GM12892 (cell line): ENCODE measurements around the gene OR6C1. TPM values are rescaled to one million over a fixed set of nuclear protein-coding genes. Genes with fewer than 3 reads are reported as not detected.
"Not testable (repeated sequence)": the region's sequence is repeated elsewhere in the genome, so short reads cannot be mapped to it uniquely, and the experiment has no call there.

Source experiments
- DNase-seq: peaks from one replicate; pipeline ENCODE4 v3.0.0; 2011; ENCODE audit not compliant: insufficient read length
- FAIRE-seq: peaks from 2 replicates; lab custom pipeline; 2011; peaks lifted over from hg19 to GRCh38; lab: Jason Lieb, UNC
- POLR2A ChIP-seq: IDR thresholded peaks from 2 replicates; pipeline ENCODE4 v1.6.1; 2011; ENCODE audit warnings: low read depth, low read length, control low read depth
- POLR2AphosphoS5 ChIP-seq: IDR thresholded peaks from 2 replicates; pipeline ENCODE4 v1.6.1; 2011; ENCODE audit warnings: low read depth, low read length, control low read depth
- TAF1 ChIP-seq: IDR thresholded peaks from 2 replicates; pipeline ENCODE4 v1.6.1; 2011; ENCODE audit warnings: low read depth, mild to moderate bottlenecking, control low read depth, low read length, borderline replicate concordance
- polyA plus RNA-seq: library from polyadenylated mRNA; unstranded; fragments of >200 nt; gene quantifications from one replicate; pipeline ENCODE4 v1.2.1, GENCODE V29; 2012; ENCODE audit warnings: missing spikeins, inconsistent platforms; ENCODE audit not compliant: missing spikeins

OR6C1 gene
- not detected for polyA plus RNA-seq

DNA sequence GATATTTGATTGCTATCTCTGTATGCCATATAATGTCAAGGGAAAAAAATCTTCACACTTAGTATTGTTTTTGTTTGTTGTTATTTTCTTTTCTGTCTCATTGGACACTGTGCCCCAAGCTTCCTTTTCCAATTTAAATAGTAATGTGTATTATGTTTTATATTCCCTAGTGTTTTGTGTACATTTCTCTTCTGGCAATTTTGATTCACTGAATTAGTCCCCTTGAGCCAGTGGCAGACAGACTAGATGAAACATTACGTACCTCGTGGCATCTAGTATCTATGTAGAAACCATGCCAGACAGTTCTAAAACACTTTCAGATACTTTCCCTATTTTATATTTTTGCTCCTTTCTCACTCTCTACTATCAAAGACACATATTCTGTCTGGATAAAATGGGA lies at the start of gene OR6C1:
TSS of gene OR6C1 (plus strand) at position 301 of the 400 bp plus-strand sequence. CDS start 6,257 bp downstream, outside the sequence.
- DNase-seq (no peak), FAIRE-seq (no peak)
- TF ChIP-seq POLR2AphosphoS5 = no peak
- no peak for TF ChIP-seq POLR2A
- TF ChIP-seq TAF1 = no peak

DNA sequence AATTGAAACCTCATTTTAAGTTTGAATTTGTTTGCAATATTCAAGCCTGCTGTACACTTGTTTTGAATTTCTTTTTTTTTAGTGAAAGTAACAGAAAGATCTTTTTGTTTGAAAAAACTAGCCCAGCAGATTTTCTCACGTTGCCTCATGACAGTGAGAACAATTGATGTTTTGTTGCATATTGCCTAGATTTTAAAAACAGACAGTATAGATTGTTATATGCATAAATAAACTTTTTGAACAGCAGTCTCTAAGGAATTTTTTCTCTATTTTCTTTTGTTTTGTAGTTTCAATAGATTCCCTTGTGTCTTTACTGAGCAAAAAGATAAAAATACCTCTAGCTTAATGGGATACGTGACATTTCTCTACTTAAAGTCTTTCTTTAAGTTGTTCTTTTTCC lies 33.2 kb upstream of the OR6C1 start:
- no peak for TF ChIP-seq POLR2AphosphoS5
- TF ChIP-seq POLR2A = no peak
- TF ChIP-seq TAF1 = no peak
- DNase-seq (no peak), FAIRE-seq (no peak)

DNA sequence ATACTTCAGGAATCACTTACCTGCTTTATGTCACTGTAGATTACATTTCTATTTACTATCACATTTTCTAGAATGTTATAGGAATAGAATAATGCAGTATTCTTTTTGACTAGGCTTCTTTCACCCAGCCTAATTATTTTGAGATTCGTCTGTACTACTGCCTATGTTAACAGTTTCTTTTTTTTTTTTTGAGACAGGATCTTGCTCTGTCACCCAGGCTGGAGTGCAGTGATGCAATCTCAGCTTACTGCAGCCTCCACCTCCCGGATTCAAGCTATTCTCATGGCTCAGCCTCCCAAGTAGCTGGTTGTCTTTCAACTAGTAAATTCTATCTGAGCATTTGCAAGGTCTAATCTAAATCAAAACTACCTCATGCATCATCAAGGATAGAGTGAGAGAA lies 24.1 kb upstream of the OR6C1 start:
- no peak for TF ChIP-seq POLR2A
- TF ChIP-seq TAF1 = no peak
- no peak for TF ChIP-seq POLR2AphosphoS5
- FAIRE-seq (no peak), DNase-seq (no peak)

DNA sequence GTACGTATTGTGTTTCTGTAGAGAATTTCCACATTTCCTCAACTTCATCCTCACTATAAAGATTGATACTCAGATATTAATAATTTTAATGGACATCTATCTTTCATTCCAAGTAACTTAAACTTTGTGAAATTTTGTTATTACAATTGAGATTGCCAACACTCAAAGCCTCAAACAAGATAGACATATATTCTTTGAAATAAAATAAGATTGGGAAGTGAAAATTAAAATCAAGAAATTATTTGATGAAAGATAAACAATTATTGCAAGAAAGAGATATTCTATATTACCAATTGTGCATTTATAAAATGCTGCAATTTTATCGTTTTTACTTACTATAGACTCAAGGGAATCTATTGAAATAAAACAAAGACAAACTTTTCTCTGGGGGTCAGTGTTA lies 17.7 kb upstream of the OR6C1 start, which contains the start of gene OR6C6:
TSS of gene OR6C6 (minus strand) at position 101 of the 400 bp plus-strand sequence. CDS start 1,337 bp downstream, outside the sequence.
- DNase-seq (no peak), FAIRE-seq (no peak)
- TF ChIP-seq POLR2AphosphoS5 (no peak), POLR2A (no peak), TAF1 (no peak)

DNA sequence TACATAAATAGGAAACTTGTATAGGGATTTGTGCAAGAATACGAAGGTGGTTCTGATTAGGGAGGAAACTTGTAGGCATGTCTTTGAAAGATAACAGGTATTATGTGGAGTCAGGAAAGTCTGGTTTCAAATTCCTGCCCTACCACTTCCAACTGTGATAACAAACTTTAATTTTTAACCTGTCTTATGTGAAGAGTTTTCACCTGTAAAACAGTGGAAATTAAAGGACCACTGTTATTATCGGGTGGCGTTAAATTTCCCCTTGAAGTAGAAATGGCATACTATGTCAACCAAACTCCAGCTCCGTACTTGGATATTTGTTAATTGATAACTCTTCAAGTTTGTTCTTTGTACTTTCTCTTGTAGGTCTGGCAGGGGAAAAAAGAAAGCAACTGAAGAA lies 6.1 kb downstream of the OR6C1 start:
- TF ChIP-seq POLR2A (no peak), POLR2AphosphoS5 (no peak), TAF1 (no peak)
- DNase-seq (no peak), FAIRE-seq (no peak)

DNA sequence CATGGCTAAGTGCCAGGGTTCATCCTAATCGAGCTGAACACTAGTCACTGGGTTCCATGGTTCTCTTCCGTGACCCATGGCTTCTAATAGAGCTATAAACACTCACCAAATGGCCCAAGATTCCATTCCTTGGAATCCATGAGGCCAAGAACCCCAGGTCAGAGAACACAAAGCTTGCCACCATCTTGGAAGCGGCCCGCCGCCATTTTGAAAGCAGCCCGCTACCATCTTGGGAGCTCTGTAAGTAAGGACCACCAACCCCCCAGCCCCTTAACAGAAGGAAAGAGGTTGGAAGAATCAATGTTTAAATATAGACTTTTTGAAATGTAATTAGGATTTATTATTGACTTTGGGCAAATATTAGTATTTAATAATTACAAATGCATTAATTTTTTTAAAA lies 11.7 kb downstream of the OR6C1 start:
- not testable (repeated sequence) for DNase-seq, FAIRE-seq

DNA sequence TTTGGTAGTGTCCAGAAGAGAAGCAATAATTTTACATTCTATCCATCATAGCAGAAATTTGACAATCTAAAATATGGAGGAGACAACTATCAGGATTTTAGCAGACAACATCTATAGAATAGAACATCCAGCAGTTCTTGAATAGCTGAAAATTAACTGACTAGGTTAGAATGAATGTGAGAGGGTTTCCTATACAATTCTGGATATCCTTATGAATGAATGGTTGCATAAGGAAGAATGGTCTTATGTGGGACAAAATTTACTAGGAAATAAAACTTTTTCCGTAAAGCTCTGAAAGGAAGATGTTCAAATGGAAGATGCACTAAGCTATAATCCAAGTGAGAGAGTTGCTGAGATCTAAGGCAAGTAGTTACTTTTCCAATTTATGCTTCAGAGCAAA lies 16.3 kb downstream of the OR6C1 start, which contains the start of gene OR6C3:
TSS of gene OR6C3 (plus strand) at position 301 of the 400 bp plus-strand sequence. CDS start 955 bp downstream, outside the sequence.
- TF ChIP-seq POLR2AphosphoS5 = no peak
- TF ChIP-seq POLR2A = no peak
- TF ChIP-seq TAF1 = no peak
- DNase-seq (no peak), FAIRE-seq (no peak)

DNA sequence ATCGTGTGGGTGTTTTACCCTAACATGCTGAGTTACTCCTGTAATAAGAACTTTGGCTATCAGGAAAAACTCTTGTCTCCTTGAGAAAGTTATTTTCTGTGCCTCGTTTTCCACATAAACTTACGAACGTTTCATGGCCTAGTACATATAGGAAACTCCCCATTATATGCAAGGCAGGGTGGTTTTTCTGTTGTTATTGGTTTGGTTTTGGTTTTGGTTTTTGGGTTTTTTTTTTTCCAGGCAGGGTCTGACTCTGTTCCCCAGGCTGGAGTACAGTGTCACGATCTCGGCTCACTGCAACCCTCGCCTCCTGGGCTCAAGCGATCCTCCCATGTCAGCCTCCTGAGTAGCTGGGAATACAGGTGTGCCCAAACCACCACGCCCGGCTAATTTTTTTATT lies 21.9 kb downstream of the OR6C1 start:
- FAIRE-seq (no peak), DNase-seq (no peak)
- TF ChIP-seq POLR2A (no peak), TAF1 (no peak), POLR2AphosphoS5 (no peak)

DNA sequence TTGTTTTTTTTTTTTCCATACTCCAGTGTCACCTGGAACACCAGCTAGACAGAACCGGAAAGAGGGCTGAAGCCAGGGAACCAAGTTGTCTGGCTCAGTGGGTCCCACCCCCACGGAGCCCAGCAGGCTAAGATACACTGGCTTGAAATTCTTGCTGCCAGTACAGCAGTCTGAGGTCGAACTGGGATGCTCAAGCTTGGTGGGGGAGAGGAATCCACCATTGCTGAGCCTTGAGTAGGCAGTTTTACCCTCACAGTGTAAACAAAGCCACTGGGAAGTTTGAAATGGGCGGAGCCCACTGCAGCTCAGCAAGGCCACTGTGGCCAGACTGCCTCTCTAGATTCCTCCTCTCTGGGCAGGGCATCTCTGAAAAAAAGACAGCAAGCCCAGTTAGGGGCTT lies 41.2 kb downstream of the OR6C1 start:
- DNase-seq = not testable (repeated sequence)

DNA sequence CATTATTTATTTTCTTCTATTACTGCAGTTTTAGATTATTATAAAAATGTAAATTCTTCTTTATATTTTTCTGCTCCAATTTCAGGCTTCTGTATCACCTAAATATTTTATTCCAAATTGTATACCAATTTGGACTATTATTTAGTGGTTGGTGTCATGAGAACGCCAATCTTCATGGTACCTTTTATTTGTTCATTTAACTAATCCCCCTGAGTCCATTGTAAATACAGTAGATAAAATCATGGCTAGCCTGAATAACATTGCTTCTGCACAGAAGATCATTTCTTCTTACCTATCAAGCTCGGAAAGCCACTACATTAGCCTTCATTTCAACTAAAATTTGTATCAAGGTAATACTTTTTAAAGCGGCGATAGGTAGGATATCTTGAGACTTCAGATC lies 48.5 kb downstream of the OR6C1 start, which contains the start of gene OR6C75:
TSS of gene OR6C75 (plus strand) at position 301 of the 400 bp plus-strand sequence. CDS start 2,136 bp downstream, outside the sequence.
- no peak for DNase-seq
- FAIRE-seq = no peak
- TF ChIP-seq POLR2A (no peak), TAF1 (no peak), POLR2AphosphoS5 (no peak)

More for the DNA sequence above, 41.2 kb downstream of the OR6C1 start:
- FAIRE-seq = not testable (repeated sequence)

DNA sequence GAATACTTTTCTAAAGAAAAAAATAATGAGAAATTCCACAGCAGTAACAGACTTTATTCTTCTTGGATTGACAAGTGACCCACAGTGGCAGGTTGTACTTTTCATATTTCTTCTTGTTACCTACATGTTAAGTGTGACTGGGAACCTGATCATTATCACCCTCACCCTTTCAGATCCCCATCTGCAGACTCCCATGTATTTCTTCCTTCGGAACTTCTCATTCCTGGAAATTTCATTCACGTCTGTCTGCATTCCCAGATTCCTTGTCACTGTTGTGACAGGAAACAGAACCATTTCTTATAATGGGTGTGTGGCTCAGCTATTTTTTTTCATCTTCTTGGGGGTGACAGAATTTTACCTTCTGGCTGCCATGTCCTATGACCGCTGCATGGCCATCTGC lies 50.9 kb downstream of the OR6C1 start:
- no peak for TF ChIP-seq POLR2AphosphoS5
- DNase-seq (no peak), FAIRE-seq (no peak)
